Activated CD4-positive, alpha-beta memory T cell treated with anti-CD3 and anti-CD28 coated beads, Interleukin-2, amount 10 ng/mL, durations not matched to agents 7 days and 5 days (primary cell): ENCODE results near the gene ZNF316. TPM values are rescaled to one million over a fixed set of nuclear protein-coding genes. Genes with fewer than 3 reads are reported as not detected.

Experiments
- CTCF ChIA-PET: fragments of 350-600 bp; sonication (Branson Sonifier 250); formaldehyde crosslinking; loops from one replicate; lab custom pipeline; 2021; ENCODE audit warnings: antibody characterized with exemption, inconsistent platforms; lab: Charles Lee
- POLR2A ChIA-PET: fragments of 350-600 bp; sonication (Branson Sonifier 250); formaldehyde crosslinking; loops from one replicate; lab custom pipeline; 2021; ENCODE audit warnings: antibody characterized with exemption; lab: Charles Lee
- DNase-seq: peaks from one replicate; pipeline ENCODE4 v3.0.0-alpha.2; 2020
- H3K27ac Mint-ChIP-seq: one replicate; pipeline ENCODE4 v1.8.0; 2021; ENCODE audit warnings: mild to moderate bottlenecking, mixed read lengths
- H3K27me3 Mint-ChIP-seq: one replicate; pipeline ENCODE4 v1.8.0; 2021; ENCODE audit warnings: mixed read lengths
- H3K36me3 Mint-ChIP-seq: one replicate; pipeline ENCODE4 v1.8.0; 2021; ENCODE audit warnings: low read depth, mixed read lengths
- H3K4me1 Mint-ChIP-seq: one replicate; pipeline ENCODE4 v1.8.0; 2021; ENCODE audit warnings: mixed read lengths
- H3K4me3 Mint-ChIP-seq: one replicate; pipeline ENCODE4 v1.8.0; 2021; ENCODE audit warnings: mild to moderate bottlenecking, mixed read lengths
- H3K9me3 Mint-ChIP-seq: one replicate; pipeline ENCODE4 v1.8.0; 2021; ENCODE audit warnings: mixed read lengths
- total RNA-seq, 2 experiments: library from RNA; stranded (reverse); gene quantifications; one replicate each; pipeline ENCODE4 v1.2.3, GENCODE V29; 2021

Gene ZNF316
- total RNA-seq, 2 experiments from 2014 or later, result 23.4 to 26.1 TPM

DNA sequence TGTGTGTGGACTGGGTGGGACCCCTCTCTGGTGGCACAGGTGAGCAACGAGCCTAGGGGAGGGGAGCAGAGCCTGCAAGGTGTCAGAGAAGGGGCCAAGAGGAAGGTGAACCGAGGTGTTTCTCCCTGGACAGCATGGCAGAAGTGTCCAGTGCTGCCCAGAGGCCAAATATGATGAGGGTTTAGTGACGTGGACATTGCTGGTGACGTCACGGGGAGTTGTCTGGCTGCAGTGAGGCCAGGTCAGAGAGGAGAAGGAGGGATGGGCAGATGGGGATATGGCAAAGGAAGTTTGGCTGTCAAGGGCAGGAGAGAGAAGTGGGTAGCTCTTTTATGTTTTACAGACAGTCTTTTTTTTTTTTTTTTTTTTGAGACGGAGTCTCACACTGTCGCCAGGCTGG is 24.3 kb upstream of the ZNF316 start:
- no peaks in the 10 kb centered on the region for H3K9me3 Mint-ChIP-seq
- peaks cover 34% of the 10 kb centered on the region for H3K27me3 Mint-ChIP-seq
- no peak overlapping the region for H3K27ac Mint-ChIP-seq
- peaks cover 2% of the 10 kb centered on the region for H3K36me3 Mint-ChIP-seq
- H3K4me1 Mint-ChIP-seq, result peaks cover 3% of the 10 kb centered on the region
- CTCF ChIA-PET, result interaction anchor here (0.7 kb wide), 1 partner anchor 582 kb away, joined by 3 read pairs; no protein-coding TSS in a partner anchor
- no peak overlapping the region for H3K4me3 Mint-ChIP-seq
- POLR2A ChIA-PET, result no interaction called here
- no peak for DNase-seq

DNA sequence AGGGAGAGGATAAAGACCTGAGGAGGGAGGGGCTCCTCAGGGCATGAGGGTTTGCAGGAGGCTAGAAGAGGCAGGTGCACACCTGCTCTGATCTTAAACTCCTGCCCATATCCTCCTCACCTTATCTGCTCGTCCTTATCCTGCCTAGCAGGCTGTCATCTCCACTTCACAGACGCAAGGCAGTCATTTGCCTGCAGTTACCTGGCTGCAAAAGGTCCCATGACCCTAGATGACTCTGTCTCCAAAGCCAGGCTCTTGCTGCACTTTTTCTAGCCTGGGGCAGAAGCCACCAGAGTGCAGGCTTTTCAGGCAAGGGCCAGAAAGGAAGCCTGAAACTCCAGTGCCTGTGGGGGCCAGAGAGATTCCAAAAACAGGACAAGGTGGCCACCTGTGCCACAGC is 23.4 kb upstream of the ZNF316 start:
- DNase-seq, result no peak
- no peak overlapping the region for H3K27ac Mint-ChIP-seq
- ChIA-PET POLR2A (interaction anchor here (1.9 kb wide), 1 partner anchor 24 kb away, joined by 4 read pairs; the partner anchor contains the start of gene INTS15), CTCF (no interaction called here)
- H3K27me3 Mint-ChIP-seq, result peaks cover 37% of the 10 kb centered on the region
- H3K9me3 Mint-ChIP-seq, result no peaks in the 10 kb centered on the region
- H3K4me1 Mint-ChIP-seq, result peaks cover 3% of the 10 kb centered on the region
- peaks cover 2% of the 10 kb centered on the region for H3K36me3 Mint-ChIP-seq
- H3K4me3 Mint-ChIP-seq, result no peak overlapping the region

DNA sequence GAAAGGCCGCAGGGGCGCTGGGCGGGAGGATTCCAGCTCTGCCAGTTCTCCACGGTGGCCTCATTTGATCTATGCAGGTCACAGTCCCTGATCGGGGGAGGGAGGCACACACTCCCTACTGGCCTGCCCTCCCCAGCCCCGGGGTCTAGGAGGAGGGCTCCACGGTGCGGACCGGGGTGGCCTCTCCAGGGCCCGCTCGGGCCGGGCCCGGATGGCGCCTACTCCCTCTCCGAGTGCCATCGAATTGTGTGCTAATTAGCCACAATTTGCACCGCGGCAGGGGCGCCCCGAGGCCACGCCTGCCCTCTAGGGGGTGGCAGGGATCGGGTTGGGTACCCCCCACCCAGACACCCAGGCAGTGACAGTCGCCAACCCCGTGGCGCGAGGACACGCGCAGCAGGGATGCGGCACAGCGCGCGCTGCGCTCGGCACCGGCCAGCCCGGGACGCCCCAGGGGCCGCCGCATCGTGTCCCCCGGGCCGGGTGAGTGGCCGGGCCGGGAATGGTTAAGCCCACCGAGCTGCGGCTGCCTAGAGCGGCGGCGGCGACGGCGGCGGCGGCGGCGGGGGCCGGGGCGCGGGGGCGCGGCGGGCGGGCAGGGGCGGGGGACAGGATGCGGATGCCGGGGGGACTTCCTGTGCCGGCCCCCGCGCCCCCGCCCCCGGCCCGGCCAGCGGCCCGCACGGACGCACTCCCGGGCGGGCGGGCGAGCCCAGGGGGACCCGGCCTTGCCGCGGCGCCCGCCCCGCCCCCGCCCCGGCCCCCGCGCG is 22.0 kb upstream of the ZNF316 start, which contains the start of gene ZNF853:
Gene ZNF853 (plus strand): TSS at position 658 of the 770 bp plus-strand sequence. CDS start 565 bp downstream, outside the sequence.
- ChIA-PET CTCF (no interaction called here), POLR2A (interaction anchor here (1.9 kb wide), 1 partner anchor 25 kb away, joined by 4 read pairs; the partner anchor contains the start of gene INTS15)
- Mint-ChIP-seq H3K4me1 (peaks cover 13% of the 10 kb centered on the region), H3K9me3 (no peaks in the 10 kb centered on the region), H3K4me3 (peak within 1 kb of the TSS; percentile 38), H3K36me3 (peaks cover 2% of the 10 kb centered on the region), H3K27ac (no peak within 1 kb of the TSS), H3K27me3 (peaks cover 37% of the 10 kb centered on the region)
- no peak for DNase-seq

DNA sequence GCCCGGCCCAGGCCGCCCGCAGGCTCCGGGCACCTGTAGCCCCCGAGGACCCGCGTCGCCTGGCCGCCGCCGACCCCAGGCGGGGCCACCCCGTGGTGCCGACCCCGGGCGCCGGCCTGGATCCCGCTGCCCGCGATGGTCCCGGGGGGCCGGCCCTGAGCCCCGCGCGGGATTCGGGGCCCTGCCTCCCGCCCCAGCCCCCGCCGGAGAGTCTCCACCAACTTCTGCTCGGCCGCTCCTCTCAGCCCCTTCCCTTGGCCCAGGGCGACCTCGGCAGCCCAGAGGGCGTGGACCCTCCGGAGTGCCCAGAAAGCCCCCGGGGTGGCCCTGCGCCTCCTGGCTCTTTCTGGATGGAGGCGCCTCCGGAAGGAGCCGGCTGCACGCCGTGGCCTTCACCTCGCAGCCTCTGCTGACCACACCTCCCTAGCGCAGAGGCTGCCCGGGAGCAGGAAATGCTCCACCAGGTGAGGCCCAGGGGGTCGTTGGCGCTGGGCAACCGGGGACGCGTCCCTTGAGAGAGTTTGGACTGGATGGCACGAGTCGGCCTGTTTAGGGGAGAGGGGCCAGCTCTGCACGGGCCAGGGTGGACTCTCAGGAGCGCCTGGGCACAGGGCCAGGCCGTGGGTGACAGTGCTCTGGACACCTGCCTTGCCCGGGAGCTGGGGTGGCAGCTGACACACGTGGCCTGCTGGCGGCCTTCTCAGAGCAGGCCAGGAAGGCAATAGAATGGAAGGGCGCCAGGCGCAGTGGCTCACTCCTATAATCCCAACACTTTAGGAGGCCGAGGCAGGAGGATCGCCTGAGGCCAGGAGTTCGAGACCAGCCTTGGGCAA is 21.2 kb upstream of the ZNF316 start:
- Mint-ChIP-seq H3K36me3 (peaks cover 2% of the 10 kb centered on the region), H3K27me3 (peaks cover 38% of the 10 kb centered on the region), H3K27ac (no peak overlapping the region), H3K4me1 (peaks cover 21% of the 10 kb centered on the region), H3K9me3 (no peaks in the 10 kb centered on the region), H3K4me3 (no peak overlapping the region)
- ChIA-PET CTCF (no interaction called here), POLR2A (interaction anchor here (1.9 kb wide), 1 partner anchor 26 kb away, joined by 4 read pairs; the partner anchor contains the start of gene INTS15)
- no peak for DNase-seq

DNA sequence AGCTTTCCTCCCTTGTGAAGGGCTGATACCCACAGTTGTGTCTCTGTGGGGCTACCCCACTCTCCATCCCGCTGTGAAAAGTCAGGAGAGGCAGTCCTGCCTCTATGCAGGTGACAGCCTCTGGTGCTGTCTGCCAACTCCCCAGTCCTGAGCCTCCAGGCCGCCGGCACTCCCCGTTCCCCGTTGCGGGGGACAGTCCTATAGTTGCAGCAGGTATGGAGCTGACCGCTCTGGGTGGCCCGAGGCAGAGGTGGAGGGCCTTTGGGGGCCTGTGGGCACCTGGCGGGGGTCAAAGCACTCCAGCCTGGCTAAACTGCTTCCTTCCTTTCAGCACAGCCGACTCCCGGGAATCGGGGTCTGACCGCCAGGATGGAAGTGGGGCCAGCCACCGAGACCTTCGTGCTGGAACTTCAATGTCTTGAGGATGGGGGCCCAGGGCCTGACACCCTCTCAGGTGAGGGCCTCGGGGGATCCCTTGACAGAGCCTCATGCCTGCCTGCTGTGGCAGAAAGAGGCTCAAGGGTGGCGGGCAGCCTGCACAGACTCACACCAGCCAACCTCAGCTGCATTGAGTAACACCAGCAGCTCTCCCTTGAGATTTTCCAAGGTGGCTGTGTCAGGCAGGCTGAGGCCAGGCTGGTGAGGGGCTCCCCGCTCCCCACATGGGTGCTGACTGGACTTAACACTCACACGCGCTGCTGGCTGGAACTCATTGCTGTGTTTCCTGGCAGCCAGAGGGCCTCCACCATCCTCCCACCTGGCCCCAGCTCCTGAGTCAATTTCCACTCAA is 20.1 kb upstream of the ZNF316 start:
- H3K36me3 Mint-ChIP-seq, result peaks cover 2% of the 10 kb centered on the region
- peaks cover 38% of the 10 kb centered on the region for H3K27me3 Mint-ChIP-seq
- H3K27ac Mint-ChIP-seq, result no peak overlapping the region
- ChIA-PET POLR2A (interaction anchor here (0.7 to 0.8 kb wide), 2 partner anchors 13 to 27 kb away, joined by 3 read pairs; partner anchors contain the start of gene INTS15), CTCF (no interaction called here)
- no peak for DNase-seq
- H3K4me1 Mint-ChIP-seq, result peaks cover 30% of the 10 kb centered on the region
- H3K4me3 Mint-ChIP-seq, result no peak overlapping the region
- H3K9me3 Mint-ChIP-seq, result no peaks in the 10 kb centered on the region

DNA sequence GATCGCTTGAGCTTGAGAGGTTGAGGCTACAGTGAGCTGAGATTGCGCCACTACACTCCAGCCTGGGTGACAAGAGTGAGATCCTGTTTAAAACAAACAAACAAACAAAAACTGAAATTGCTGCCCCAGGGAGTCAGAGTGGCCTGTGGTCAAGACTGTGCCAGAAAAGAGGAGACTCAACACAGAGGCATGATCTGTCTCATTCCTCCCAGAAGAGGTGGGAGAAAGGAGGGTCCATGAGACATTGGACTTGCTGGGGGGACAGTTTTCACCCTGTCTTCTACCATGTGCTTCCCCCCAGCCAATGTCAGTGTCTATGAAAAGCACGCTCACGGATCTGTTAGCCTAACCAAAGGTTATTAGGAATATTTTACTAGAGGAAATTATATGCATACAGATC is 18.5 kb upstream of the ZNF316 start:
- Mint-ChIP-seq H3K9me3 (no peaks in the 10 kb centered on the region), H3K27ac (no peak overlapping the region), H3K27me3 (peaks cover 29% of the 10 kb centered on the region), H3K36me3 (peaks cover 2% of the 10 kb centered on the region), H3K4me1 (peaks cover 37% of the 10 kb centered on the region), H3K4me3 (no peak overlapping the region)
- POLR2A ChIA-PET, result no interaction called here
- CTCF ChIA-PET, result no interaction called here
- DNase-seq, result no peak

DNA sequence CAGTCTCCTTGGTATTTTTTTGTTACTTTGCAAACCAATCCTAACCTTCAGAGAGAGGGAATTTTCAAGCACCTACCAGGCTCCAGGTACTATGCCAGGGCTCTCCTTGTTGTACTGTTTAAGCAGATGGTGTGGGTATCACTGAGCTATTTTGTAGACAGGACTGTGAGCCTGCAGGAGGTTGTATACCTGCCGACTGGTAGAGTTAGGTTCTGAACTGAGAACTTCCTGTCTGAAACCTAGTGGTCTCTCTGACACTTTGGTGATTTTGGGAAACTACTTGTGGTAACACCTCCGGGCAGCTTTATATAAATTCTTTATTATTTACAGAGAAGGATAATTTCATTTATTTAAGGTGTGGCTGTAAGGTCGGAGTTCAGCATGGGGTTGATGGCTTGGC is 17.2 kb upstream of the ZNF316 start:
- DNase-seq, result no peak
- Mint-ChIP-seq H3K27me3 (peaks cover 18% of the 10 kb centered on the region), H3K27ac (no peak overlapping the region), H3K4me3 (no peak overlapping the region), H3K9me3 (no peaks in the 10 kb centered on the region), H3K36me3 (no peaks in the 10 kb centered on the region), H3K4me1 (peaks cover 43% of the 10 kb centered on the region)
- ChIA-PET POLR2A (interaction anchor here (0.8 kb wide), 1 partner anchor 19 kb away, joined by 3 read pairs; no protein-coding TSS in a partner anchor), CTCF (interaction anchor here (0.6 to 1.5 kb wide), 4 partner anchors 11 to 172 kb away, joined by 3 to 4 read pairs (median 4); partner anchors contain the start of gene INTS15)

DNA sequence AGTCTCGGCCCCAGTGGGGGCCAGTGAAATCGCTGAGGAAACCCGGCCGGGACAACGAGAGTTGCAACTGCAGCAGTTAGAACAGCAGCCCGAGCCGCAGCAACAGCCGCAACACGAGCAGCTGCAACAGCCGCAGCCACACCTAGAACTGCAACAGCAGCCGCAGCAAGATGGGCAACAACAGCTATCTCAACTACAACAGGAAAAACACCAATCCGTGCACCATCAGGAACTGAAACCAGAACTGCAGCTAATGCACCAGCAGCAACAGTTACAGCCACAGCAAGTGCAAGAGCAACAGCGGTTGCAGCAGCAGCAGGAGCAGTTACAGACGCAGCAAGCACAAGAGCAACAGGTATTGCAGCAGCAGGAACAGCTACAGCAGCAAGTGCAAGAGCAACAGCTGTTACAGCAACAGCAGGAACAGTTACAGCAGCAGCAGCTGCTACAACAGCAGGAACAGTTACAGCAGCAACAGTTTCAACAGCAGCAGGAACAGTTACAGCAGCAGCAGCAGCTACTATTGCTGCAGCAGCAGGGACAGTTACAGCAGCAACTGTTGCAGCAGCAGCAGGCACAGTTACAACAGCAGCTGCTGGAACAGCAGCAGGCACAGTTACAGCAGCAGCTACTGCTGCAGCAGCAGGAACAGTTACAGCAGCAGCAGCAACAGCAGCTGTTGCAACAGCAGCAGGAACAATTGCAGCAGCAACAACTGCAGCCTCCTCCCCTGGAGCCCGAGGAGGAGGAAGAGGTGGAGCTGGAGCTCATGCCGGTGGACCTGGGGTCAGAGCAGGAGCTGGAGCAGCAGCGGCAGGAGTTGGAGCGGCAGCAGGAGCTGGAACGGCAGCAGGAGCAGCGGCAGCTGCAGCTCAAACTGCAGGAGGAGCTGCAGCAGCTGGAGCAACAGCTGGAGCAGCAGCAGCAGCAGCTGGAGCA is 15.7 kb upstream of the ZNF316 start:
- Mint-ChIP-seq H3K4me1 (peaks cover 43% of the 10 kb centered on the region), H3K9me3 (no peaks in the 10 kb centered on the region), H3K36me3 (no peaks in the 10 kb centered on the region), H3K27me3 (peaks cover 14% of the 10 kb centered on the region), H3K27ac (peak overlapping the region; percentile 4), H3K4me3 (peak overlapping the region; percentile 2)
- POLR2A ChIA-PET, result interaction anchor here (1.4 to 1.8 kb wide), 2 partner anchors 16 to 32 kb away, joined by 3 to 5 read pairs; partner anchors contain the start of genes INTS15 and ZNF316
- CTCF ChIA-PET, result interaction anchor here (0.6 to 1.2 kb wide), 3 partner anchors 15 to 106 kb away, joined by 3 read pairs; no protein-coding TSS in a partner anchor
- peak; percentile 23 for DNase-seq

DNA sequence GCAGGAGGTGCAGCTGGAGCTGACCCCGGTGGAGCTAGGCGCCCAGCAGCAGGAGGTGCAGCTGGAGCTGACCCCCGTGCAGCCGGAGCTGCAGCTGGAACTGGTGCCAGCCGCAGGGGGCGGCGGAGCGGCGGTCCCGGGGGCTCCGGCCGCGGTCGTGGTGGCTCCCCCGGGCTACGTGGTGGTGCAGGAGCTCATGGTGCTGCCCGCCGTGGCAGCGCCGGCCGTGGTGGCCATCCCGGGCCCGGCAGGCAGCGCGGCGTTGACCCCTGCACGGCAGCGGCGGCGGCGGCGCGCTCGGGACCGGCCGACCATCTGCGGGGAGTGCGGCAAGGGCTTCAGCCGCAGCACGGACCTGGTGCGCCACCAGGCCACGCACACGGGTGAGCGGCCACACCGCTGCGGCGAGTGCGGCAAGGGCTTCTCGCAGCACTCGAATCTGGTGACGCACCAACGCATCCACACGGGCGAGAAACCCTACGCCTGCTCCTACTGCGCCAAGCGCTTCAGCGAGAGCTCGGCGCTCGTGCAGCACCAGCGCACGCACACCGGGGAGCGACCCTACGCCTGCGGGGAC is 14.9 kb upstream of the ZNF316 start:
- H3K4me3 Mint-ChIP-seq, result no peak overlapping the region
- POLR2A ChIA-PET, result interaction anchor here (1.4 to 1.8 kb wide), 2 partner anchors 15 to 32 kb away, joined by 3 to 5 read pairs; partner anchors contain the start of genes INTS15 and ZNF316
- CTCF ChIA-PET, result interaction anchor here (1.2 kb wide), 1 partner anchor 14 kb away, joined by 3 read pairs; no protein-coding TSS in a partner anchor
- no peaks in the 10 kb centered on the region for H3K36me3 Mint-ChIP-seq
- no peak overlapping the region for H3K27ac Mint-ChIP-seq
- no peak for DNase-seq
- peaks cover 10% of the 10 kb centered on the region for H3K27me3 Mint-ChIP-seq
- no peaks in the 10 kb centered on the region for H3K9me3 Mint-ChIP-seq
- peaks cover 43% of the 10 kb centered on the region for H3K4me1 Mint-ChIP-seq

DNA sequence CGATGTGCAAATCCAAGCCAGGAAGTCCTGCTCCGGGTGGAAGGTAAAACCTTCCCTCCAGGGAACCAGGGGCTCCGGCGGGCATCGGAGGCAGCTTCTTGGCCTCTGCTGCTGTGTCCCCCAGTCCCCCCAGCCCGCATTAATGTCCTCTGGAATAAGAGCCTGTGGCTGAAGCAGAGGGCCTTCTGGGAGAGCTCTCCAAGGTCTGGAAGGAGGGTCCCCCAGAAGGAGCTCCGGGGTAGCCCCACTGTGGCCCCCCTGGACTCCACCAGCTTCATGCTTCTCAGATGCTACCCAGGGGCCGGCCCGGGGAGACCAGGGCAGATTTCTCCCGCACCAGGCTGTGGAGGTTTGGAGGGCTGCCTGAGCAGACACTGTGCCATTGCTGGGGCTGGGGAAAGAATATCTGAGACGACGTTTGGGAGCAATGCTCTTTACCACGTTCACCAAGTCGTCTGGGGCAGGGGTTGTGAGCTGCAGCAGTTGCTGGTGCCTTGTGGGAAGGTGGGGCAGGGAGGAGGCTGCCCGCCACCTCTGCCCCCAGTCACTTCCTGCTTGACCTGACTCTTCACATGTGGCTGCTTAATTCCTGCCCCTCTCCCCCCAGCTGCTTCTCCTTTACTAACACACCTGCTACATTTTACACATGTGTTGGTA is 13.4 kb upstream of the ZNF316 start:
- Mint-ChIP-seq H3K4me3 (no peak overlapping the region), H3K9me3 (no peaks in the 10 kb centered on the region), H3K27ac (peak overlapping the region; percentile 61), H3K27me3 (peaks cover 1% of the 10 kb centered on the region), H3K36me3 (no peaks in the 10 kb centered on the region), H3K4me1 (peaks cover 43% of the 10 kb centered on the region)
- DNase-seq, result peak; percentile 33
- ChIA-PET CTCF (no interaction called here), POLR2A (interaction anchor here (0.6 kb wide), 1 partner anchor 15 kb away, joined by 3 read pairs; no protein-coding TSS in a partner anchor)
